ENCODE data around the gene TOB1.

TOB1 gene

GRCh38 chr17:50866261-50866949, at the start of gene TOB1:
Gene TOB1, minus strand, starts transcription at chr17:50866354. Its CDS starts 2,337 bp downstream, at chr17:50864017.
- DNase-seq (ENCODE audit: low read depth in 2 of 2), result peak; percentile 87 to 88

- no peak for DNase-seq (ENCODE audit: low read depth in 2 of 2)
Observed at GRCh38 chr17:50914505-50915063, 48.4 kb upstream of the TOB1 start.

GRCh38 chr17:50913120-50913519, 47.0 kb upstream of the TOB1 start:
- DNase-seq (ENCODE audit: low read depth in 2 of 2), result no peak

GRCh38 chr17:50911890-50912289, 45.7 kb upstream of the TOB1 start:
- no peak for DNase-seq (ENCODE audit: low read depth in 2 of 2)

- no peak for DNase-seq (ENCODE audit: low read depth in 2 of 2)
Observed at GRCh38 chr17:50911450-50911849, 45.3 kb upstream of the TOB1 start.

GRCh38 chr17:50909765-50910605, 43.8 kb upstream of the TOB1 start:
- no peak for DNase-seq (ENCODE audit: low read depth in 2 of 2)

GRCh38 chr17:50908860-50909764, 43.0 kb upstream of the TOB1 start:
- DNase-seq (ENCODE audit: low read depth in 2 of 2), result no peak

GRCh38 chr17:50908140-50908859, 42.1 kb upstream of the TOB1 start:
- DNase-seq (ENCODE audit: low read depth in 2 of 2), result no peak

- DNase-seq (ENCODE audit: low read depth in 2 of 2), result no peak
Observed at GRCh38 chr17:50906443-50906842, 40.3 kb upstream of the TOB1 start.

- DNase-seq (ENCODE audit: low read depth in 2 of 2), result no peak
Observed at GRCh38 chr17:50905460-50905803, 39.3 kb upstream of the TOB1 start.

- no peak for DNase-seq (ENCODE audit: low read depth in 2 of 2)
Observed at GRCh38 chr17:50904518-50905459, 38.6 kb upstream of the TOB1 start.

- DNase-seq (ENCODE audit: low read depth in 2 of 2), result peak; percentile 13 to 22
Observed at GRCh38 chr17:50903604-50904517, 37.7 kb upstream of the TOB1 start.

GRCh38 chr17:50902372-50903353, 36.5 kb upstream of the TOB1 start:
- no peak for DNase-seq (ENCODE audit: low read depth in 2 of 2)

GRCh38 chr17:50900383-50900892, 34.3 kb upstream of the TOB1 start:
- DNase-seq (ENCODE audit: low read depth in 2 of 2), result no peak

- no peak for DNase-seq (ENCODE audit: low read depth in 2 of 2)
Observed at GRCh38 chr17:50899559-50900319, 33.6 kb upstream of the TOB1 start.

- DNase-seq (ENCODE audit: low read depth in 2 of 2), result no peak
Observed at GRCh38 chr17:50899005-50899460, 32.9 kb upstream of the TOB1 start.
